ENCODE data around the gene TYSND1. TPM values are rescaled to one million over a fixed set of nuclear protein-coding genes. Genes with fewer than 3 reads are reported as not detected.
"Not testable (repeated sequence)": the region's sequence is repeated elsewhere in the genome, so short reads cannot be mapped to it uniquely, and the experiment has no call there.

TYSND1 gene
- total and polyA plus RNA-seq, 2 of the 13 experiments (the other 11 are each of a cell fraction or from before 2014, with no cell fraction given), result 3.3 to 8.9 TPM

DNA sequence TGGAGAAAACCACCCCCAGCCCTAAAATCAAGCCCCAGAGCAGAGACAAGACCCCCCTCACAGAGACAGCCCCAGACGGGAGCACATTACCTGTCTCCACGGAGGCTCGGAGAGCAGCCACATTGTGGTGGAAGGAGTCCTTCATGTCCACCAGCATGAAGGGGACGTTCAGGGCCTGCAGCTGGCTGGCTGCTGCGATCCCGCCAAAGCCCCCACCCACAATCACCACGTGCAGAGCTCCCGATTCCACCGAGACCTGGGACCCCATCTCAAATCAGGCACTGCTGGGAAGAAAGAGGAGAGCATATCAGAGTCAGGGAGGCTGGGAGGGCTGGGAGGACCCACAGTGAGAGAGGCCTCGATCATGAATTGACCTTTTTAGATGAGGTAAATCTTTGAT, 22.7 kb downstream of the TYSND1 start (continued):
- TF ChIP-seq TP53 (CRISPR knock-in tag; conservative IDR thresholded peaks at IDR 0.05), result no peak

DNA sequence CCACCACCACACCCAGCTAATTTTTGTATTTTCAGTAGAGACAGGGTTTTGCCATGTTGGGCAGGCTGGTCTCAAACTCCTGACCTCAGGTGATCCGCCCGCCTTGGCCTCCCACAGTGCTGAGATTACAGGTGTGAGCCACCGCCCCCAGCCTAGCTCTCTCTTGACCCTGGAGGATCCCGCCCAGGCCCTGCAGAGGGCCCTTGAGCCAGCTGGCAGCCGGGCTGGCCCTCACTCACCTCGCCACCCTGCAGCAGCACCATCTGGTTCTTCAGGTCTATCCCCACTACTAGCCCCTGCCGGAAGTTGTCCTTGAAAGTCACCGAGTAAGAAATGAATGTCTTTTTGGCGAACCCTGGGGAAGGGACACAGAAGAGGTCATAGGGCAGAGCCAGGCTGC, 23.3 kb downstream of the TYSND1 start:
- intact Hi-C loops (cut with micrococcal nuclease; ENCODE audit: unreplicated experiment), result not testable (repeated sequence)

GRCh38 chr10:70122742-70123141, 23.8 kb downstream of the TYSND1 start:
- Histone ChIP-seq H3K79me2 (ENCODE audit: insufficient read depth, low read length) (peaks cover 17% of the 10 kb centered on the region), H4K20me1 (ENCODE audit: insufficient read depth, low read length) (0 out of 2 replicates have a peak, but pooled peaks cover 2% of the 10 kb centered on the region), H3K9me3 (ENCODE audit: low read length) (no peaks in the 10 kb centered on the region), H2AFZ (ENCODE audit: low read length) (no peak overlapping the region), H3K36me3 (replicated peaks in 1 of 2; ENCODE audit: control insufficient read depth in 1 of 2, insufficient read depth in 2 of 2, low read length in 2 of 2) (peaks cover 19 to 60% of the 10 kb centered on the region in 2 experiments), H3K27ac (ENCODE audit: extremely low read length, insufficient read depth, low read length) (no peak overlapping the region), H3K27me3 (ENCODE audit: control insufficient read depth in 1 of 2, insufficient read depth in 2 of 2, low read length in 2 of 2) (no peaks in the 10 kb centered on the region), H3K4me2 (ENCODE audit: low read depth, low read length) (no peak overlapping the region), H3K9ac (ENCODE audit: insufficient read depth, low read depth, low read length) (no peak overlapping the region), H3K4me1 (ENCODE audit: insufficient read depth, low read length) (0 out of 2 replicates have a peak, but pooled peaks cover 3% of the 10 kb centered on the region), H3K4me3 (replicated peaks in 1 of 3; ENCODE audit: insufficient read depth in 1 of 3, low read depth in 2 of 3, low read length in 3 of 3) (no peak overlapping the region)
- FAIRE-seq (no peak), ATAC-seq (no peak), DNase-seq (ENCODE audit: low spot score) (no peak)
- in situ Hi-C loops (cut with HindIII; ENCODE audit: extremely low pct_ligation_motif_present, low pct_unique_long_range_greater_than_20kb) (no loop called here), intact Hi-C loops (cut with micrococcal nuclease; ENCODE audit: unreplicated experiment) (no loop called here)
- BruUV-seq (replicated peaks), result no TSS peak
- WGBS (ENCODE audit: low lambda C conversion rate), result 92% methylated on average over 5 of the region's 5 CpGs
- TF ChIP-seq CREB3 (CRISPR knock-in tag; IDR thresholded peaks at IDR 0.05) (no peak), ZNF652 (CRISPR knock-in tag; IDR thresholded peaks at IDR 0.05; ENCODE audit: borderline replicate concordance, low read depth) (0 out of 2 replicates have a peak, but pooled peaks have one; percentile 11)
- POLR2A ChIA-PET, result interaction anchor here (1.3 kb wide), 1 partner anchor 14 kb away, joined by 5 read pairs; no protein-coding TSS in a partner anchor
- CTCF ChIA-PET (ENCODE audit: low intra/inter-chr PET ratio, low total read pairs), result no interaction called here

More for the DNA sequence above, 23.3 kb downstream of the TYSND1 start:
- peaks cover 20% of the 10 kb centered on the region for H3K79me2 ChIP-seq (ENCODE audit: insufficient read depth, low read length)
- H3K27me3 ChIP-seq (ENCODE audit: control insufficient read depth in 1 of 2, insufficient read depth in 2 of 2, low read length in 2 of 2); FAIRE-seq; BruUV-seq (replicated peaks); H2AFZ ChIP-seq (ENCODE audit: low read length); in situ Hi-C loops (cut with HindIII; ENCODE audit: extremely low pct_ligation_motif_present, low pct_unique_long_range_greater_than_20kb); H3K4me1 ChIP-seq (ENCODE audit: insufficient read depth, low read length); POLR2A ChIA-PET; H3K4me2 ChIP-seq (ENCODE audit: low read depth, low read length); ATAC-seq; CTCF ChIA-PET (ENCODE audit: low intra/inter-chr PET ratio, low total read pairs); H3K9ac ChIP-seq (ENCODE audit: insufficient read depth, low read depth, low read length); H4K20me1 ChIP-seq (ENCODE audit: insufficient read depth, low read length); H3K27ac ChIP-seq (ENCODE audit: extremely low read length, insufficient read depth, low read length); H3K9me3 ChIP-seq (ENCODE audit: low read length); DNase-seq (ENCODE audit: low spot score); H3K4me3 ChIP-seq (replicated peaks in 1 of 3; ENCODE audit: insufficient read depth in 1 of 3, low read depth in 2 of 3, low read length in 3 of 3): not testable (repeated sequence)
- 98% methylated on average over 9 of the region's 9 CpGs for WGBS (ENCODE audit: low lambda C conversion rate)
- peaks cover 17 to 60% of the 10 kb centered on the region in 2 experiments for H3K36me3 ChIP-seq (replicated peaks in 1 of 2; ENCODE audit: control insufficient read depth in 1 of 2, insufficient read depth in 2 of 2, low read length in 2 of 2)

Measured in HepG2 (cell line).